Nephron (organoid): ENCODE data around the gene IFI44L.

Experiments used
- H3K27ac Mint-ChIP-seq, 3 experiments: 2 replicates each; pipeline ENCODE4 v1.8.0; 2020; ENCODE audit warnings: mixed read lengths in 3 of 3, mild to moderate bottlenecking in 2 of 3, moderate library complexity in 1 of 3
- H3K27me3 Mint-ChIP-seq: 2 replicates; pipeline ENCODE4 v1.8.0; 2021; ENCODE audit warnings: low read depth, mild to moderate bottlenecking, moderate library complexity, mixed read lengths
- H3K36me3 Mint-ChIP-seq: 2 replicates; pipeline ENCODE4 v1.8.0; 2020; ENCODE audit warnings: low read depth, mixed read lengths
- H3K4me1 Mint-ChIP-seq: 2 replicates; pipeline ENCODE4 v1.8.0; 2020; ENCODE audit warnings: mixed read lengths
- H3K4me3 Mint-ChIP-seq, 3 experiments: 2 replicates each; pipeline ENCODE4 v1.8.0; 2020; ENCODE audit warnings: mild to moderate bottlenecking in 3 of 3, mixed read lengths in 3 of 3, moderate library complexity in 2 of 3
- H3K9me3 Mint-ChIP-seq: 2 replicates; pipeline ENCODE4 v1.8.0; 2020; ENCODE audit warnings: mixed read lengths
- TF ChIP-seq, protein P1 (sequence below), 3 experiments: fragments of 200-600 bp; sonication (generic); IDR thresholded peaks; one replicate each; pipeline ENCODE4 v1.5.0; 2021; ENCODE audit warnings: antibody characterized with exemption in 3 of 3; ENCODE audit not compliant: unreplicated experiment in 3 of 3

The IFI44L gene

DNA sequence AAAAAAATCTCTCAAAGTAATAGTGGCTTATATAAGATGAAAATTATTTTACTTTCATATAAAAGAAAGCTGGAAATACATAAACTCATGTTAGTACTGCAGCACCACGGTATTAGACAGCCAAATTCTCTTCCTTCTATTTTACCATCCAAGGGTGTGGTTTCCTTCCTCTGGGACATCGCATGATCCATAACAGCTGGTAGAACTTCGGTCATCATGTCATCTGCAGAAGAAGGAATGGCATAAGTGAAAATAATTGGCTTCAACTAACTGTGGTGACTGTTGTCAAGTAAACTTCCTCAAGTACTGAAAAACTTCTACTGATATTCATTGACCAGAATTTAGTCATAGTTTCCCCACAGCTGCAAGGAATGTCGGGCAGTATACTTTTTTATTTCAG, 28.3 kb upstream of the IFI44L start:
- Mint-ChIP-seq H3K27me3 (no peaks in the 10 kb centered on the region), H3K4me1 (peaks cover 6% of the 10 kb centered on the region), H3K4me3 (no peak overlapping the region)

DNA sequence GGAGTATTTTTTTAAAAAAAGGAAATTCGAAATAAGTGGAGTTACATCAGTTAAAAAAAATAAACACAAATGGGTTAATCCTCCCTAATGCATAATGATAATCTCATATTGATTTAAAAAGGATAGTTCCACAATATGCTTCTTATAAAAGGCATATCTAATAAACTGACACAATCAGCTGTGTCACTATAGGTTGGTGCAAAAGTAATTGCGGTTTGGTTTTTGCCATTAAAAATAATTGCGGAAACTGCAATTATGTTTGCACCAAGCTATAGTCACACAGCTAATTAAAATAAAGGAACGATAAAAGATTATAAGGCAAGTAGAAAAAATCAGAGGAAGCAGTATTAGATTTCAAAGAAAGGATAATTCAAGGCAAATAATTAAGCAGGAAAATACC, 21.0 kb upstream of the IFI44L start:
- Mint-ChIP-seq H3K36me3 (no peaks in the 10 kb centered on the region), H3K4me1 (peaks cover 16% of the 10 kb centered on the region), H3K9me3 (no peaks in the 10 kb centered on the region), H3K4me3 (no peak overlapping the region), H3K27me3 (no peaks in the 10 kb centered on the region), H3K27ac (no peak overlapping the region)
- TF ChIP-seq, protein P1, sequence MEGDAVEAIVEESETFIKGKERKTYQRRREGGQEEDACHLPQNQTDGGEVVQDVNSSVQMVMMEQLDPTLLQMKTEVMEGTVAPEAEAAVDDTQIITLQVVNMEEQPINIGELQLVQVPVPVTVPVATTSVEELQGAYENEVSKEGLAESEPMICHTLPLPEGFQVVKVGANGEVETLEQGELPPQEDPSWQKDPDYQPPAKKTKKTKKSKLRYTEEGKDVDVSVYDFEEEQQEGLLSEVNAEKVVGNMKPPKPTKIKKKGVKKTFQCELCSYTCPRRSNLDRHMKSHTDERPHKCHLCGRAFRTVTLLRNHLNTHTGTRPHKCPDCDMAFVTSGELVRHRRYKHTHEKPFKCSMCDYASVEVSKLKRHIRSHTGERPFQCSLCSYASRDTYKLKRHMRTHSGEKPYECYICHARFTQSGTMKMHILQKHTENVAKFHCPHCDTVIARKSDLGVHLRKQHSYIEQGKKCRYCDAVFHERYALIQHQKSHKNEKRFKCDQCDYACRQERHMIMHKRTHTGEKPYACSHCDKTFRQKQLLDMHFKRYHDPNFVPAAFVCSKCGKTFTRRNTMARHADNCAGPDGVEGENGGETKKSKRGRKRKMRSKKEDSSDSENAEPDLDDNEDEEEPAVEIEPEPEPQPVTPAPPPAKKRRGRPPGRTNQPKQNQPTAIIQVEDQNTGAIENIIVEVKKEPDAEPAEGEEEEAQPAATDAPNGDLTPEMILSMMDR (IDR thresholded peaks at IDR 0.05; ENCODE audit: unreplicated experiment in 3 of 3) = no peak

More for the DNA sequence above, 28.3 kb upstream of the IFI44L start:
- Mint-ChIP-seq H3K27ac (no peak overlapping the region), H3K36me3 (no peaks in the 10 kb centered on the region), H3K9me3 (peaks cover 2% of the 10 kb centered on the region)
- TF ChIP-seq, protein P1 (IDR thresholded peaks at IDR 0.05; ENCODE audit: unreplicated experiment in 3 of 3) = no peak

DNA sequence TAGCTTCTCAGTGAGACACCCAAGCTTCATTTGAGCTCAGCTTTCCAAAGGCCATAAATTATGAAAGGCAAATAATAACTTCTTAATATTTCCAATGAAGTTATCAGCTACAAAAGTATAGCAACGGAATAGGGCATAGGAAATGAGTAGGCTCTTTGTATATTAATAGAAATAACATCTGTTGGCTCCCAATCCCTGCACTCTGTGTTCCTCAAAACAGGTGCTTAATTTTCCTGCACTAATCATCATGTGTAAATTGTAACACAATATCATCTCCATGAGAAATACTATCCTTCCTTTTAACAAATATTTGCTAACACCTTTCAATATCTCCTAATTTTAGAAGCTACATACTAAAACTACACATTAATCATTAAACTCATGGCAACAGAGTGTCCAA, 19.2 kb upstream of the IFI44L start:
- no peaks in the 10 kb centered on the region for H3K9me3 Mint-ChIP-seq
- TF ChIP-seq, protein P1 (IDR thresholded peaks at IDR 0.05; ENCODE audit: unreplicated experiment in 3 of 3) = no peak
- H3K27ac Mint-ChIP-seq = no peak overlapping the region
- H3K4me3 Mint-ChIP-seq = no peak overlapping the region
- no peaks in the 10 kb centered on the region for H3K27me3 Mint-ChIP-seq
- H3K36me3 Mint-ChIP-seq = no peaks in the 10 kb centered on the region
- peaks cover 18% of the 10 kb centered on the region for H3K4me1 Mint-ChIP-seq

DNA sequence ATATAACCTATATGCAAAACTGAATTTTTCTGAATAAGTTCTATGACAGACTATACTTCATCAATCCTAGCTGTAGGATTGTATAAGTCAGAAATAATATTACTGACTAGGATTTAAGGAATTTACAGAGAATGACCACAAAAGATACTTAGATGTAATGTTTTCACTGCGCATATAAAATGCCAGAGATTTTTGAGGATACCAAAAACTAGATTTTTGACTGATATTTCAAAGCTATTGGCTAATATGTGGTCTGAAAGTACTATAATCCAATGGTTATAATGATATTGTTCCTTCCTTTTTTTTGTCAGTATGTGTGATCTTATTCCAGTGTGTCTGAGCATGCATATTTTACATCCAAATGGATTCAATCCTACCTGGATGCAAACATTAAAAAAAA, 17.0 kb upstream of the IFI44L start:
- Mint-ChIP-seq H3K4me3 (no peak overlapping the region), H3K9me3 (no peaks in the 10 kb centered on the region), H3K4me1 (peaks cover 29% of the 10 kb centered on the region), H3K27ac (no peak overlapping the region), H3K36me3 (no peaks in the 10 kb centered on the region), H3K27me3 (peaks cover under 1% of the 10 kb centered on the region)
- TF ChIP-seq, protein P1 (IDR thresholded peaks at IDR 0.05; ENCODE audit: unreplicated experiment in 3 of 3) = no peak

DNA sequence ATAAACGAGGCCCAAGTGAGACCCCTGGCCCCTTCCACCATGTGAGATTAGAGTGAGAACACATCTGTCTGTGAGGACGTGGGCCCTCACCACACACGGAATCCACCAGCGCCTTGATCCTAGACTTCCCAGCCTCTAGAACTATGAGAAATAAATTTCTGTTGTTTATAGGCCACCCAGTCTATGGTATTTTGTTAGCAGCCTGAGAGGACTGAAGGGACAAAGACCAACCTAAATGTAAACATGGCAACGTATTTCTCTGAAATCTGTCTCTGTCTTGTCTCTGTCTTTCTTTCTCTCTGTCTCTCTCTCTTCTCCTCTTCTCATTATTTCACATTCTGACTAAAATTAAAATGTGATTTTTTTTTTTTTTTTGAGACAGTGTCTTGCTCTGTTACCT, 15.6 kb upstream of the IFI44L start:
- Mint-ChIP-seq H3K9me3 (no peaks in the 10 kb centered on the region), H3K36me3 (no peaks in the 10 kb centered on the region), H3K27me3 (peaks cover 4% of the 10 kb centered on the region), H3K4me3 (no peak overlapping the region), H3K27ac (no peak overlapping the region), H3K4me1 (peaks cover 29% of the 10 kb centered on the region)
- TF ChIP-seq, protein P1 (IDR thresholded peaks at IDR 0.05; ENCODE audit: unreplicated experiment in 3 of 3) = no peak

DNA sequence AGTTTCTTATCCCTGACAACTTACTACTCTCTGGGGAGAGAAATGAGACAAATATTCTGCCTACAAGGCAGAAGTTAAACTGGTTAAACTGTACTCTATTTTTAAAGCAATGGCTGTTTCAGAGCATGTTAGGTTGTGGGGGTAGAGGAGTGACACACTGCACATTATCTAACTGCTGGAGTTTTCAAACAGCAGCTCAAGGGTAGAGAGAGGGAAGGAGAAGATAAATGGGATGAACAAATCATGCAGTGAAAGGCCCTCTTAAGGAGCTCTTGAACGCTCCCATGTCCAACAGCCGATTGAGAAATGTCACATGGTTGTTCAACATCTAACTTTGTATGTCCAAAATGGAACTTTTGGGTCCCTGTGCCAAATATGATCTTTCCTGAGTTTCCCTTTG, 14.0 kb upstream of the IFI44L start:
- TF ChIP-seq, protein P1 (IDR thresholded peaks at IDR 0.05; ENCODE audit: unreplicated experiment in 3 of 3) = no peak
- no peak overlapping the region for H3K4me3 Mint-ChIP-seq
- H3K27me3 Mint-ChIP-seq = peaks cover 4% of the 10 kb centered on the region
- no peaks in the 10 kb centered on the region for H3K36me3 Mint-ChIP-seq
- peaks cover 21% of the 10 kb centered on the region for H3K4me1 Mint-ChIP-seq
- H3K9me3 Mint-ChIP-seq = no peaks in the 10 kb centered on the region
- H3K27ac Mint-ChIP-seq = peak overlapping the region; percentile 22 to 73 (median 36)
